K562 (cell line): ENCODE results near the gene SLC30A4. TPM values are rescaled to one million over a fixed set of nuclear protein-coding genes. Genes with fewer than 3 reads are reported as not detected.

Experiments used
- BCL6 ChIP-seq: fragments of 250-450 bp; sonication (Bioruptor Pico); IDR thresholded peaks from 2 replicates; pipeline ENCODE4 v1.4.0; 2020
- CBFA2T3 ChIP-seq: fragments of 450-650 bp; IDR thresholded peaks from 2 replicates; pipeline ENCODE4 v1.6.1; 2017
- CBX1 ChIP-seq: sonication (generic); IDR thresholded peaks from 2 replicates; pipeline ENCODE4 v1.6.1; 2016; ENCODE audit warnings: antibody characterized with exemption, low read depth, mild to moderate bottlenecking
- HDAC8 ChIP-seq: fragments of 450-650 bp; IDR thresholded peaks from 2 replicates; pipeline ENCODE4 v1.6.1; 2016; ENCODE audit warnings: mild to moderate bottlenecking, missing genetic modification characterization, moderate library complexity, missing compliant biosample characterization
- L3MBTL2 ChIP-seq: fragments of 450-650 bp; IDR thresholded peaks from 2 replicates; pipeline ENCODE4 v1.6.1; 2016; ENCODE audit warnings: mild to moderate bottlenecking, moderate library complexity
- MCM7 ChIP-seq, 2 experiments: fragments of 450-650 bp; IDR thresholded peaks; 2 replicates each; pipeline ENCODE4 v1.6.1; 2016 to 2018
- MEIS2 ChIP-seq: fragments of 450-650 bp; IDR thresholded peaks from 2 replicates; pipeline ENCODE4 v1.6.1; 2014; ENCODE audit warnings: mild to moderate bottlenecking; ENCODE audit not compliant: partially characterized antibody
- NELFE ChIP-seq: IDR thresholded peaks from 2 replicates; pipeline ENCODE4 v1.6.1; 2011; ENCODE audit warnings: mild to moderate bottlenecking; ENCODE audit not compliant: insufficient read depth, insufficient read length
- NFXL1 ChIP-seq: fragments of 450-650 bp; formaldehyde crosslinking; IDR thresholded peaks from 2 replicates; pipeline ENCODE4 v1.4.0; 2021; ENCODE audit warnings: mild to moderate bottlenecking
- PHF21A ChIP-seq: fragments of 450-650 bp; IDR thresholded peaks from 2 replicates; pipeline ENCODE4 v1.6.1; 2017; ENCODE audit warnings: low read depth, borderline replicate concordance
- POLR3G ChIP-seq: IDR thresholded peaks from 2 replicates; pipeline ENCODE4 v1.6.1; 2011; ENCODE audit not compliant: insufficient read length, insufficient replicate concordance; ENCODE audit errors: extremely low read depth
- SP1 ChIP-seq: sonication (generic); formaldehyde crosslinking; IDR thresholded peaks from 2 replicates; pipeline ENCODE4 v1.8.1; 2022; ENCODE audit warnings: mild to moderate bottlenecking, missing genetic modification reagents
- SRSF7 ChIP-seq: fragments of 200-400 bp; formaldehyde crosslinking; optimal IDR thresholded peaks from 2 replicates; pipeline ENCODE3; 2017; ENCODE audit warnings: mild to moderate bottlenecking, low read depth, low read length
- TRIM28 ChIP-seq: fragments of 450-650 bp; IDR thresholded peaks from 2 replicates; pipeline ENCODE4 v1.6.1; 2017
- ZNF12 ChIP-seq: sonication (generic); formaldehyde crosslinking; IDR thresholded peaks from 2 replicates; pipeline ENCODE4 v1.4.0; 2020; ENCODE audit warnings: mild to moderate bottlenecking, missing genetic modification reagents
- ZSCAN29 ChIP-seq: fragments of 450-650 bp; IDR thresholded peaks from 2 replicates; pipeline ENCODE4 v1.6.1; 2017
- polyA plus RNA-seq, 8 experiments: library from polyadenylated mRNA; depleted of rRNA in 4 of 8; stranded (reverse) in 5 of 8; unstranded in 3 of 8; fragments of >200 nt; fragmentation: Nextera tagmentation in 2 of 8; fragmentation: Illumina TruSeq in 1 of 8; extraction: Ambion mirVana in 2 of 8; extraction: Trizol in 1 of 8; gene quantifications; 2 replicates each; pipeline versions ENCODE4 v1.2.1 to v1.2.3, GENCODE V29; 2011 to 2014; ENCODE audit warnings: inconsistent platforms in 1 of 8, missing spikeins in 1 of 8
- total RNA-seq, 7 experiments: library from RNA; depleted of rRNA in 6 of 7; stranded (reverse); fragments of >200 nt in 6 of 7; fragmentation: Illumina TruSeq in 2 of 7; extraction: Trizol in 2 of 7; gene quantifications; 2 replicates each; pipeline versions ENCODE4 v1.2.1 to v1.2.3, GENCODE V29; 2011 to 2021; ENCODE audit warnings: low replicate concordance in 1 of 7
- TF ChIP-seq, protein P1 (sequence below): sonication (generic); formaldehyde crosslinking; IDR thresholded peaks from 2 replicates; pipeline ENCODE4 v1.8.1; 2023; ENCODE audit warnings: mild to moderate bottlenecking, missing genetic modification reagents
- TF ChIP-seq, protein P2 (sequence below): fragments of 250-450 bp; sonication (Bioruptor Pico); IDR thresholded peaks from 2 replicates; pipeline ENCODE4 v1.5.0; 2020; ENCODE audit warnings: mild to moderate bottlenecking
- TF ChIP-seq, protein P3 (sequence below): conservative IDR thresholded peaks from 2 replicates; pipeline ENCODE4 v1.6.1; 2011; ENCODE audit warnings: low read depth, mild to moderate bottlenecking, low read length; ENCODE audit not compliant: control insufficient read depth
- TF ChIP-seq, protein P4 (sequence below): sonication (generic); formaldehyde crosslinking; IDR thresholded peaks from 2 replicates; pipeline ENCODE4 v1.4.0; 2020; ENCODE audit warnings: mild to moderate bottlenecking, missing genetic modification reagents
- TF ChIP-seq, protein P5 (sequence below): sonication (generic); formaldehyde crosslinking; IDR thresholded peaks from 2 replicates; pipeline ENCODE4 v1.8.1; 2023; ENCODE audit warnings: mild to moderate bottlenecking, missing genetic modification reagents, moderate library complexity

The SLC30A4 gene
- total and polyA plus RNA-seq, 9 of the 15 experiments (the other 6 are each of a cell fraction or from before 2014, with no cell fraction given): 0.21 to 0.73 (median 0.36) TPM

DNA sequence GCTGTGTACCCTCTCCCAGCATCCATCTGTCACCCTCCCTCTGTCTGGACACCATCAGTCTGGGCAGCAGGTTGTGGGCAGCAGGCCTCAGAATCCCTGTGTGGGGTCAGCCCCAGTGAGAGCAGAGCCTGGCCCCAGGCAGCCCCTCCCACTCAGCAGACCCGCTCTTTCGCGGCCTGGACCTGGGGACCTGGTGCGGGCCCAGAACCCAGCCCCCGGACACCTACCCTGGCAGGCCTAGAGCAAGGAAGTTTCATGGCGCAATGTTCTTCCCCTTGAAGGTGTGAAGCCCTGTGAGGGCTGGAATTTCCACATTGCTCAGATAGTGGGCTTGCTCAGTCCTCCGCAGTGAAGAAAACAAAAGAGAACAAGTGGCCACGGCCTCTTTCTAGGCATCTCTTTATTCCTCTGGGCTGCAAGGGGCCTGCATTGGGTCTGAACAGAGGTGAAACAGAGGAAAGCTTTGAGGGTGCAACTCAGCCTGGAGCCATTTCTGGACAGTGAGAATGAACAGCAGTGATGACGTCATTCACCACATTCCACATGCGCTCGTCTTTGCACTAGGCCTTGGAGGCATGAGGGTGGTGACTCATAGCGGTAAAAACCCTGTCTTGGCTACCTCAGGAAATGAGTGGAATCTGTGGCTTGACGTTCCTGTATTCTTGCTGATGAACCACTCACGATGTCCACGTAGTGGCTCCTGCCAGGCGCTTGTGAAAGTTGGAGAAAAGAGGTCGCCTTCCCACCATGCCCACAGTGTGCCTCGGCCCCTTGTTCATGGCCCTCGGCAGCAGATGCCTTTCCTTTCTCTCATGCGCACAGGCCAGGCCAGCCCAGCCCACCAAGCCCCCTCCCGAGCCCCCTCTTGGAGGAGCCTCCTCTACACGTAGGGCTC lies 66.1 kb downstream of the SLC30A4 start (continued):
- TF ChIP-seq ZSCAN29 (no peak), CBX1 (no peak), NELFE (no peak), NFXL1 (CRISPR knock-in tag) (no peak), MCM7 (IDR thresholded peaks at IDR 0.05) (no peak), POLR3G (no peak), HDAC8 (tag) (0 out of 2 replicates have a peak, but pooled peaks have one; percentile 46), SP1 (no peak), CBFA2T3 (no peak), MEIS2 (no peak), PHF21A (no peak), TRIM28 (no peak), BCL6 (no peak), ZNF12 (CRISPR knock-in tag) (no peak), L3MBTL2 (peak; percentile 85), SRSF7 (no peak)
- TF ChIP-seq, protein P1, sequence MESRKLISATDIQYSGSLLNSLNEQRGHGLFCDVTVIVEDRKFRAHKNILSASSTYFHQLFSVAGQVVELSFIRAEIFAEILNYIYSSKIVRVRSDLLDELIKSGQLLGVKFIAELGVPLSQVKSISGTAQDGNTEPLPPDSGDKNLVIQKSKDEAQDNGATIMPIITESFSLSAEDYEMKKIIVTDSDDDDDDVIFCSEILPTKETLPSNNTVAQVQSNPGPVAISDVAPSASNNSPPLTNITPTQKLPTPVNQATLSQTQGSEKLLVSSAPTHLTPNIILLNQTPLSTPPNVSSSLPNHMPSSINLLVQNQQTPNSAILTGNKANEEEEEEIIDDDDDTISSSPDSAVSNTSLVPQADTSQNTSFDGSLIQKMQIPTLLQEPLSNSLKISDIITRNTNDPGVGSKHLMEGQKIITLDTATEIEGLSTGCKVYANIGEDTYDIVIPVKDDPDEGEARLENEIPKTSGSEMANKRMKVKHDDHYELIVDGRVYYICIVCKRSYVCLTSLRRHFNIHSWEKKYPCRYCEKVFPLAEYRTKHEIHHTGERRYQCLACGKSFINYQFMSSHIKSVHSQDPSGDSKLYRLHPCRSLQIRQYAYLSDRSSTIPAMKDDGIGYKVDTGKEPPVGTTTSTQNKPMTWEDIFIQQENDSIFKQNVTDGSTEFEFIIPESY (CRISPR knock-in tag): peak; percentile 13; the same call in 1 of the 2 replicates
- TF ChIP-seq, protein P2, sequence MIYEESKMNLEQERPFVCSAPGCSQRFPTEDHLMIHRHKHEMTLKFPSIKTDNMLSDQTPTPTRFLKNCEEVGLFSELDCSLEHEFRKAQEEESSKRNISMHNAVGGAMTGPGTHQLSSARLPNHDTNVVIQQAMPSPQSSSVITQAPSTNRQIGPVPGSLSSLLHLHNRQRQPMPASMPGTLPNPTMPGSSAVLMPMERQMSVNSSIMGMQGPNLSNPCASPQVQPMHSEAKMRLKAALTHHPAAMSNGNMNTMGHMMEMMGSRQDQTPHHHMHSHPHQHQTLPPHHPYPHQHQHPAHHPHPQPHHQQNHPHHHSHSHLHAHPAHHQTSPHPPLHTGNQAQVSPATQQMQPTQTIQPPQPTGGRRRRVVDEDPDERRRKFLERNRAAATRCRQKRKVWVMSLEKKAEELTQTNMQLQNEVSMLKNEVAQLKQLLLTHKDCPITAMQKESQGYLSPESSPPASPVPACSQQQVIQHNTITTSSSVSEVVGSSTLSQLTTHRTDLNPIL (CRISPR knock-in tag): no peak
- TF ChIP-seq, protein P3, sequence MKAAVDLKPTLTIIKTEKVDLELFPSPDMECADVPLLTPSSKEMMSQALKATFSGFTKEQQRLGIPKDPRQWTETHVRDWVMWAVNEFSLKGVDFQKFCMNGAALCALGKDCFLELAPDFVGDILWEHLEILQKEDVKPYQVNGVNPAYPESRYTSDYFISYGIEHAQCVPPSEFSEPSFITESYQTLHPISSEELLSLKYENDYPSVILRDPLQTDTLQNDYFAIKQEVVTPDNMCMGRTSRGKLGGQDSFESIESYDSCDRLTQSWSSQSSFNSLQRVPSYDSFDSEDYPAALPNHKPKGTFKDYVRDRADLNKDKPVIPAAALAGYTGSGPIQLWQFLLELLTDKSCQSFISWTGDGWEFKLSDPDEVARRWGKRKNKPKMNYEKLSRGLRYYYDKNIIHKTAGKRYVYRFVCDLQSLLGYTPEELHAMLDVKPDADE: no peak
- TF ChIP-seq, protein P4, sequence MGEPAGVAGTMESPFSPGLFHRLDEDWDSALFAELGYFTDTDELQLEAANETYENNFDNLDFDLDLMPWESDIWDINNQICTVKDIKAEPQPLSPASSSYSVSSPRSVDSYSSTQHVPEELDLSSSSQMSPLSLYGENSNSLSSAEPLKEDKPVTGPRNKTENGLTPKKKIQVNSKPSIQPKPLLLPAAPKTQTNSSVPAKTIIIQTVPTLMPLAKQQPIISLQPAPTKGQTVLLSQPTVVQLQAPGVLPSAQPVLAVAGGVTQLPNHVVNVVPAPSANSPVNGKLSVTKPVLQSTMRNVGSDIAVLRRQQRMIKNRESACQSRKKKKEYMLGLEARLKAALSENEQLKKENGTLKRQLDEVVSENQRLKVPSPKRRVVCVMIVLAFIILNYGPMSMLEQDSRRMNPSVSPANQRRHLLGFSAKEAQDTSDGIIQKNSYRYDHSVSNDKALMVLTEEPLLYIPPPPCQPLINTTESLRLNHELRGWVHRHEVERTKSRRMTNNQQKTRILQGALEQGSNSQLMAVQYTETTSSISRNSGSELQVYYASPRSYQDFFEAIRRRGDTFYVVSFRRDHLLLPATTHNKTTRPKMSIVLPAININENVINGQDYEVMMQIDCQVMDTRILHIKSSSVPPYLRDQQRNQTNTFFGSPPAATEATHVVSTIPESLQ (CRISPR knock-in tag): no peak
- TF ChIP-seq, protein P5, sequence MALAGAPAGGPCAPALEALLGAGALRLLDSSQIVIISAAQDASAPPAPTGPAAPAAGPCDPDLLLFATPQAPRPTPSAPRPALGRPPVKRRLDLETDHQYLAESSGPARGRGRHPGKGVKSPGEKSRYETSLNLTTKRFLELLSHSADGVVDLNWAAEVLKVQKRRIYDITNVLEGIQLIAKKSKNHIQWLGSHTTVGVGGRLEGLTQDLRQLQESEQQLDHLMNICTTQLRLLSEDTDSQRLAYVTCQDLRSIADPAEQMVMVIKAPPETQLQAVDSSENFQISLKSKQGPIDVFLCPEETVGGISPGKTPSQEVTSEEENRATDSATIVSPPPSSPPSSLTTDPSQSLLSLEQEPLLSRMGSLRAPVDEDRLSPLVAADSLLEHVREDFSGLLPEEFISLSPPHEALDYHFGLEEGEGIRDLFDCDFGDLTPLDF: no peak
